Fibroblast of lung (primary cell): Measurements from ENCODE around the gene XXYLT1.

ENCODE experiments used
- CTCF ChIP-seq, 2 donors: IDR thresholded peaks in 1 of 2; conservative IDR thresholded peaks in 1 of 2; 1 replicate in 1 of 2; 2 replicates in 1 of 2; pipeline ENCODE4 v1.5.1; 2011 to 2012; ENCODE audit warnings: low read length in 2 of 2, control low read depth in 1 of 2, inconsistent platforms in 1 of 2, low read depth in 1 of 2, mild to moderate bottlenecking in 1 of 2
- EZH2 ChIP-seq: IDR thresholded peaks from 2 replicates; pipeline ENCODE4 v1.5.1; 2012; ENCODE audit warnings: low read length, control low read depth, mild to moderate bottlenecking; ENCODE audit errors: missing control alignments

DNA sequence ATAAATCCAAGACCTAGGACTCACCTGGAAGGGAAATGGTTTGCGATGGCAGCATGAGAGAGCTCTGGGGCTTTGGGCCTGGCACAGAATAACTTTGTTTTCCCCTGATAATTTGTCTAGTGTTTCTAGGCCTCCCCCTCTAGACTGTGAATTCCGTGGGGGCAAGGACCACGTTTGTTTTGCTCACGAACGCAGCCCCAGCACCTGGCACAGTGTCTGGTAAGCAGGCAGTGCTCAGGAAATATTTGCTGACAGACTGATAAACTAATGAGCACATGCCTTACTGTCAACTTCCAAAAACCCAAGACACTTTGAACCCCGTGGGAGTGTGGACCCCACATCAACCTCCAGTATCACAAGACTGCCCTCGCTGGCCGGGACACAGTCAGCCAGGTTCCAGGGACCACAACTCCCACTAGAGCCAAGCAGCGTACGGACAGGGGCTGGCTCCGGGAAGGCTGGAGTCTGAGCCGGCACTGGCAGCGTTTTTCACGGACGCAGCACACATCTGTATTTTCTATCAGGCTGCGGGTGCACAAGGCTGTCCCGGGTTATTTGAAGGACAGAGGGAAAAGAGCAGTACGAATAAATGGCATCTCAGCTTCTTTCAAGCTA, 146.5 kb downstream of the XXYLT1 start:
- TF ChIP-seq EZH2: no peak
- TF ChIP-seq CTCF (conservative IDR thresholded peaks at IDR 0.05 in 1 of 2, IDR thresholded peaks at IDR 0.05 in 1 of 2; ENCODE audit: low read depth in 1 of 2, low read length in 2 of 2): no peak
